Nucleus accumbens (tissue), 56 donors: Measurements from ENCODE around the gene RGL2.
"Not testable (repeated sequence)": the region's sequence is repeated elsewhere in the genome, so short reads cannot be mapped to it uniquely, and the experiment has no call there.

Source experiments
- DNase-seq, 56 donors: peaks; one replicate each; lab custom pipeline; 2025; lab: John Stamatoyannopoulos, UW

RGL2 gene

DNA sequence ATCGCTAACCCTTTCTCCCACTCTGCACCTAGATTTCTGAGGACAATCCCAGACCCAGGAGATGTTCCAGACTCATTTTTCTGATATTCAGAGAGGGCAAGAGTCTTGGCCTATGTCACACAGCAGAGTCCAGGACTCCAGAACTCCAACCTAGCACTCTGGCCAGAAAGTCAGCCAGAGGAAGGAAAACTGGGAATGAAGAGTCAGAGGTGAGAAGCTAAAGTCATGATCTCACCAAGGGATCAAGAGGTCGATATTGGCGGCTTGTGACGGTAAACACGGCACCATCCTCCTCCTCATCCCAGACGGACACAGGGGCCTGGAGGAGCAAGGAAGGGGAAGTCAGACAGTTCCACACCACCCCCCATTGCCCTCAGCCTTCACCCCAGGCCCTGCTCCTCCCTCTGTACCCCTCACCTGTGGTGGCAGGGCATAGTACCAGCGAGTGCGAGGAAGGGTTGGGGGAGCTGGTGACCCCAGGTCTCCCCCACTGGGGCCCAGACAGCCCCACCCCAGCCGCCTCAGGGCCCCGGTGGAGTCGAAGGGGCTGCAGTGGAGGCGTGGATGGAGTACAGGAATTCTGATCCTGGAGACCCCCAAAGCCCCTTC, 1.8 kb downstream of the RGL2 start:
- DNase-seq: no peak

GRCh38 chr6:33295621-33296369, 2.9 kb downstream of the RGL2 start:
- DNase-seq: no peak

GRCh38 chr6:33294086-33294823, 4.5 kb downstream of the RGL2 start:
- DNase-seq: no peak

- DNase-seq: no peak
Observed at GRCh38 chr6:33292996-33293682, 5.6 kb downstream of the RGL2 start.

DNA sequence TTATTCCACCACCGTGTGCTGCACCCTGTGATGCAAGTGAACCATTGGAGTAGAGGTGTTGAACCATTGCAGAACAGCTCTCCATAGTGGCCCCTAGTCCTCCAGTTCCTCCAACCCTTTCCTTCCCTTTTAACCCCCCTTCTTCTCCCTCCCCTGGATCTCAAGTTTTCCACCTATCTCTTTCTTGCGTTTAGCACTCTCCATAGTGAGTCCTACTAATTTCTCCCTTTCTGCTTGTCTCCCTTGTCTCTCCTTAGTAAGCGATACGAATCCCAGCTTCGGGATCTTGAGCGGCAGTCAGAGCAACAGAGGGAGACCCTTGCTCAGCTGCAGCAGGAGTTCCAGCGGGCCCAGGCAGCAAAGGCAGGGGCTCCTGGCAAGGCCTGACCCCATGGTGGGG, 8.3 kb downstream of the RGL2 start:
- DNase-seq: no peak

GRCh38 chr6:33289784-33290315, 8.9 kb downstream of the RGL2 start:
- DNase-seq: no peak

DNA sequence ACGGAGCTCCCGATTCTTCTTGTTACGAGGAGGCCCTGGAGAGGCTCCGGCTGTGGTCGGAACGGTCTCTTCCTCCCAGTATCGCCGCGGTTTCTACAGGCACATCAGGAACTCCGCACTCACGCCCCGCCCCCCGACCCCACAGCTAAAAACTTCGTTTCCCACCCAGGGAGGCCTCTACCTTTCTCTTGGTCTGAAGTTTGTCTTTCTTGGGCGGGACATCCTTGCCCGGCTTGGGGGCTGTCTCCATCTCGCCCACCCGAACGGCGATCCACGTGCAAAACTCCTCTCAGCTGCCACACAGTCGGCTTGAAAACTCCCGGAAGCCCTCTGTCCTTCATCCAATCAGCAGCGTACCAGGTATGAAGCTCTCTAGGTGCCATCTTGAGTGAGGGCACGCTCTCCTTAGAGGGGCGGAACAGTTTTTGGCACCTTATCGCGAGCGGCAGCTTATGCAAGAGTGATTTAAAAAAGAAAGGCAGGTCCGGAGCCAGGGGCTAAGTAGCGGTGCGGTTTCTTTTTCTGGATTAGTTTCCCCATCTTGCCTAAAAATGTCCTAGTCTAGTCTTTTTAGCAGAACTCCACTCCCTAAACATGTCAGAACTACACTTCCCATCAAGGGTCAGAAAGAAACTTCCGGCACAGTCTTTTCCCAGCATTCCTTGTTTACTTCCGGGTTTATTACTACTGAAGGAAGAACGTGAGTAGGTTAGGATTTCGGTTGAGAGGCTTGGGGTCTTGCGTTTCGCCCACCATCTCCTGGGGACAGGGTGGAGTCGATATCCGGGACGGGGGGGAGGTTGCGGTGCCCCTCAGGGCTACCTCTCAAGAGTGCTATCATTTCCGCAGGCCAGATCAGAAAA, 9.6 kb downstream of the RGL2 start, which contains the start of the genes PFDN6 and WDR46:
Gene PFDN6, plus strand, starts transcription at position 681 of the 863 bp plus-strand sequence. CDS start 256 bp downstream, outside the sequence.
Gene WDR46, minus strand, starts transcription at position 319 of the 863 bp plus-strand sequence. Its CDS starts 69 bp downstream, at position 250.
- DNase-seq: peak; percentile 43 to 97 (median 86)

DNA sequence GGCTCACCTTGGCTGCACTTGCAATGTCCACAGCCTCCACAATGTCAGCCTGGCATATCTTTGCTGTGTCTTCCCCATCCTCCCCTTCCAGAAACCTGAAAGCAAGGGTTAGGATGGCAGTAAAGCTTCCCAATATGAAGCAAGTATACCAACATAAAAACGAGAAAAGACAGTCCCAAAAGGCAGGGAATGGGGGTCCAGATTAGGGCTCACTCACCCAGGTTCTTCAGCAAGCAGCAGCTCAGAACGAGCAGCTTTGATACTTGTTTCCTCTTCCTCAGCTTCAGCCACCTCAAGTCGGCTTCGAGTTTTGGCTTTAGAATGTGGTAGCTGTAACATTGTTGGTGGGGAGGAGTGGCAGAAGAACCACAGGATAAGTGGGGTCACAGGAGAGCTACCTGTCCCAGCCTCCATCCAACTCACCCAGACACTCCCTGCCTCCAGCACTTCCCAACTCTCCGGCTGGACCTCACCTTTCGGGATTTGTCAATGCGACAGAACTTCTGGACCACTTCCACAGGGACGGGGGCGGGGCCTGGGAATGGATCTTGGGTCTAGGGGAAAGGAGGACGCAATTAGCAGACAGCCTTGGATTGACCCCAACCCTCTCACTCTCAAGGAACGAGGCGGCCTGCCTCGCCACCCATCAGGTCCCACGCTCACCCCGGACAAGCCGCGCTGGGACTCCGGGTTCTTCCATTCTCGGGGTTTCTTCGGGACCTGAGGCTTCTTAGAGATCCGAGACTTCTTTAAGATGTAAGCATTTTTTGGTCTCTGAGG, 10.4 kb downstream of the RGL2 start:
- DNase-seq: no peak

DNA sequence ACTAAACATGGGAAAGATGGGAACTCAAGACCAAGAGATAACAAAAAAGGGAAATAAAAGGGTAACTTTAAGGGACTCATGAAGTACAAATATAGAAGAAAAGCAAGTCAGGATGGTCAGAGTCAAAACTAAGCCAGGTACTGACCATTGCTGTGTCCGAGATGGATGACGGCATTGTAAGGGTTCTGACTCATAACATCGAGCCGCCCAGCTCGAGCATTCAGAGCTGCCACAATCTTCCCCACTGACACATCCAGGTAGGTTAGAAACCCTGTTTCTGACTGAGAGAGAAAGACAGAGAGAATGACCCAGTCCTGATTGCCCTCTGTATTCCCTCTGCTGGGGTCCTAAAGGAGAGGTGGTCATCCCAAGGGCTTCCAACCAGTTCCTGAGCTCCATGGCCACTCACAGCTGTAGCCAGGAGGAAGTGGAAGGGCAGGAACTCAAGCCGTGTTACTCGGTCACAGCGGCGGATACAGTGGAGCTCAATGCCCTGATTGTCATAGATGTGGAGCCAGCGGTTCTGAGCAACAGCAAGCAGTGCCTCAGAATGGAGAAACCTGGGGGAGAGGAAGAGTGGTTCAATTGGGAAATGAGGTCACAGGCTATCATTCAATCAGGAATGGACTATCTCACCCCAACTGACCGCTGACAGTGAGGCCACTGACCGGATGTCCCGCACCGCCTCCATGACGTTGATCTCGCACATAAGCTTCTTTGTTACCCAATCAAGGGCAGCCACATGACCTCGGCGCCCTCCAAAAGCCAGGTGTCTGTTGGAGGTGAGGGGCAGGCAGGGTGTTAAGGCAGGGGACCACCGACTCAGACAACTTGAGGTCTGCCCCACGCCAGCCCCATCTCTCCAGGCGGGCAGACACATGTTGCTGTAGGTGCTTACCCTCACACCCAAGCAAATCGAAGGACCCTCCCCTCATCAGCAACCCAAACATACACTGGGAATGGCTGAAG, 11.5 kb downstream of the RGL2 start:
- no peak for DNase-seq

GRCh38 chr6:33285214-33285613, 13.5 kb downstream of the RGL2 start:
- DNase-seq: not testable (repeated sequence)

GRCh38 chr6:33280539-33280938, 18.2 kb downstream of the RGL2 start:
- DNase-seq: no peak

DNA sequence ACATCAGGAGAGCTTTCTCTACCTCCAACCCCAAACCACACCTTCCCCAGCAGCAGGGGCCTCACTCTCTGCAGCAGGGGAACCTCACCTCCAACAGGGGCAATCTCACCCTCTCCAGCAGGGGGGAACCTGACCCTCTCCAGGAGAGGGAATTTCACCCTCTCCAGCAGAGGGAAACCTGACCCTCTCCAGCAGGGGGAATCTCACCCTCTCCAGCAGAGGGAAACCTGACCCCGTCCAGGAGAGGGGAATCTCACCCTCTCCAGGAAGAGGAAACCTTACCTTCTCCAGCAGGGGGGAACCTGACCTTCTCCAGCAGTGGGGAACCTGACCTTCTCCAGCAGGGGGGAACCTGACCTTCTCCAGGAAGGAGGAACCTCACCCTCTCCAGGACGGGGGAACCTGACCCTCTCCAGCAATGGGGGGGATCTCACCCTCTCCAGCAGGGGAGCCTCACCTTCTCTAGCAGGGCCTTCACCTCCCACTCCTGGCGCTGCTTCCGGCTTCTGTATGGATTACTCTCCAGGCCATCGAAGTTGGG, 18.7 kb downstream of the RGL2 start:
- DNase-seq: no peak

GRCh38 chr6:33279257-33279695, 19.5 kb downstream of the RGL2 start:
- no peak for DNase-seq

- DNase-seq: no peak
Observed at GRCh38 chr6:33278810-33279209, 19.9 kb downstream of the RGL2 start.

GRCh38 chr6:33278392-33278741, 20.4 kb downstream of the RGL2 start:
- DNase-seq: no peak

GRCh38 chr6:33277663-33278391, 20.9 kb downstream of the RGL2 start:
- peak in 2 of 56 donors; percentile 7 to 20 for DNase-seq
